IMR-90 (cell line): ENCODE results near the gene MEGF6. TPM values are rescaled to one million over a fixed set of nuclear protein-coding genes. Genes with fewer than 3 reads are reported as not detected.
A peak's percentile ranks its signal among the peaks of the same experiment; 100 is the strongest.

Experiments
- ATAC-seq: fragments of 200-7000 bp; cut with Tn5 transposase; 2 replicates; pipeline ENCODE4 v1.9.1; 2020; ENCODE audit warnings: low read depth, mild to moderate bottlenecking, moderate library complexity
- BruUV-seq: library from RNA; stranded (reverse); fragments of 400-500 nt; replicated peaks from 2 replicates; lab custom pipeline; 2021; lab: Mats Ljungman, UMichigan
- CTCF ChIA-PET: fragments of 300-600 bp; formaldehyde crosslinking; extraction: SDS; loops from one replicate; lab custom pipeline; 2021; ENCODE audit warnings: antibody characterized with exemption; lab: Yijun Ruan, JAX
- POLR2A ChIA-PET: fragments of 300-600 bp; sonication (Branson Sonifier 250); formaldehyde crosslinking; loops from one replicate; lab custom pipeline; 2022; ENCODE audit warnings: antibody characterized with exemption; ENCODE audit not compliant: unreplicated experiment; lab: Charles Lee
- DNase-seq: peaks from one replicate; pipeline ENCODE4 v3.0.0; 2013
- H2AFZ ChIP-seq: replicated peaks from 2 replicates; pipeline ENCODE3; 2013; ENCODE audit warnings: low read length, mild to moderate bottlenecking; ENCODE audit not compliant: poor library complexity
- H2AK5ac ChIP-seq: 2 replicates; pipeline ENCODE4 v1.6.1; 2013; ENCODE audit warnings: low read depth, low read length, inconsistent platforms
- H2AK9ac ChIP-seq: replicated peaks from 2 replicates; pipeline ENCODE3; 2013; ENCODE audit warnings: mild to moderate bottlenecking, low read depth, low read length, moderate library complexity; ENCODE audit not compliant: poor library complexity
- H2BK120ac ChIP-seq: 2 replicates; pipeline ENCODE4 v1.6.1; 2013; ENCODE audit warnings: low read depth, low read length, inconsistent platforms
- H2BK15ac ChIP-seq: 3 replicates; pipeline ENCODE4 v1.6.1; 2013; ENCODE audit warnings: low read depth, low read length, inconsistent platforms
- H2BK20ac ChIP-seq: 2 replicates; pipeline ENCODE4 v1.6.1; 2013; ENCODE audit warnings: low read depth, mild to moderate bottlenecking, inconsistent platforms, low read length, moderate library complexity
- H2BK5ac ChIP-seq: 2 replicates; pipeline ENCODE4 v1.6.1; 2013; ENCODE audit warnings: mild to moderate bottlenecking, low read depth, low read length, inconsistent platforms; ENCODE audit not compliant: poor library complexity, severe bottlenecking
- H3K14ac ChIP-seq: replicated peaks from 2 replicates; pipeline ENCODE4 v1.6.1; 2013; ENCODE audit warnings: low read depth, low read length, inconsistent platforms
- H3K18ac ChIP-seq: 2 replicates; pipeline ENCODE4 v1.6.1; 2013; ENCODE audit warnings: low read depth, low read length, control low read depth
- H3K23ac ChIP-seq: 2 replicates; pipeline ENCODE4 v1.6.1; 2013; ENCODE audit warnings: low read depth, low read length, inconsistent platforms
- H3K27ac ChIP-seq: 2 replicates; pipeline ENCODE4 v1.5.1; 2013; ENCODE audit warnings: mild to moderate bottlenecking, control low read depth, low read length; ENCODE audit not compliant: insufficient read depth
- H3K27me3 ChIP-seq: 2 replicates; pipeline ENCODE4 v1.6.1; 2013; ENCODE audit warnings: low read length; ENCODE audit not compliant: control insufficient read depth, insufficient read depth
- H3K36me3 ChIP-seq: 2 replicates; pipeline ENCODE4 v1.6.1; 2013; ENCODE audit warnings: low read length, mixed read lengths; ENCODE audit not compliant: control insufficient read depth, insufficient read depth
- H3K4ac ChIP-seq: 2 replicates; pipeline ENCODE4 v1.6.1; 2013; ENCODE audit warnings: low read depth, low read length, inconsistent platforms
- H3K4me1 ChIP-seq: 2 replicates; pipeline ENCODE4 v1.6.1; 2013; ENCODE audit warnings: low read length, mixed read lengths; ENCODE audit not compliant: control insufficient read depth, insufficient read depth
- H3K4me2 ChIP-seq: 2 replicates; pipeline ENCODE4 v1.6.1; 2013; ENCODE audit warnings: low read depth, mild to moderate bottlenecking, control low read depth, low read length, moderate library complexity
- H3K4me3 ChIP-seq: 2 replicates; pipeline ENCODE4 v1.5.1; 2013; ENCODE audit warnings: low read depth, mild to moderate bottlenecking, control low read depth, low read length, moderate library complexity; ENCODE audit not compliant: insufficient read depth
- H3K56ac ChIP-seq: 2 replicates; pipeline ENCODE4 v1.6.1; 2013; ENCODE audit warnings: low read length, inconsistent platforms; ENCODE audit not compliant: insufficient read depth; ENCODE audit errors: extremely low read depth
- H3K79me1 ChIP-seq, 2 experiments: 2 replicates each; pipeline ENCODE4 v1.6.1; 2013; ENCODE audit warnings: low read length in 2 of 2, inconsistent platforms in 1 of 2, low read depth in 1 of 2
- H3K9ac ChIP-seq: 2 replicates; pipeline ENCODE4 v1.6.1; 2013; ENCODE audit warnings: low read depth, low read length, control low read depth
- H3K9me1 ChIP-seq: 2 replicates; pipeline ENCODE4 v1.6.1; 2013; ENCODE audit warnings: low read length, inconsistent platforms; ENCODE audit not compliant: insufficient read depth
- H3K9me3 ChIP-seq: 2 replicates; pipeline ENCODE4 v1.6.1; 2013; ENCODE audit warnings: low read length; ENCODE audit not compliant: control insufficient read depth, insufficient read depth
- H4K20me1 ChIP-seq: 2 replicates; pipeline ENCODE4 v1.6.1; 2013; ENCODE audit warnings: low read length, inconsistent platforms; ENCODE audit not compliant: insufficient read depth
- H4K5ac ChIP-seq: 2 replicates; pipeline ENCODE4 v1.6.1; 2013; ENCODE audit warnings: mild to moderate bottlenecking, low read depth, low read length, control low read depth
- H4K8ac ChIP-seq, 2 experiments: 2 replicates each; pipeline ENCODE4 v1.6.1; 2013; ENCODE audit warnings: low read depth in 2 of 2, low read length in 2 of 2, control low read depth in 1 of 2, inconsistent platforms in 1 of 2
- H4K91ac ChIP-seq: 2 replicates; pipeline ENCODE4 v1.6.1; 2013; ENCODE audit warnings: low read depth, low read length, inconsistent platforms; ENCODE audit not compliant: insufficient read depth
- CEBPB ChIP-seq: IDR thresholded peaks from 2 replicates; pipeline ENCODE4 v1.6.1; 2012; ENCODE audit warnings: low read depth, low read length, improper control_type of control experiment
- MAFK ChIP-seq: IDR thresholded peaks from 2 replicates; pipeline ENCODE4 v1.6.1; 2012; ENCODE audit warnings: low read depth, low read length, improper control_type of control experiment
- RCOR1 ChIP-seq: IDR thresholded peaks from 2 replicates; pipeline ENCODE4 v1.6.1; 2012; ENCODE audit warnings: mild to moderate bottlenecking, low read length, improper control_type of control experiment; ENCODE audit not compliant: insufficient replicate concordance
- WGBS, 2 experiments: methylation state at CpG; one replicate each; pipeline versions ENCODE4 v1.1.5 to v1.1.7; 2013; ENCODE audit warnings: missing lambda C conversion rate in 2 of 2; ENCODE audit not compliant: insufficient read length in 1 of 2; ENCODE audit errors: extremely low coverage in 2 of 2; 5-methylcytosine and 5-hydroxymethylcytosine counted together
- dilution Hi-C: fragments of 300-500 bp; cut with HindIII; formaldehyde crosslinking; loops from one replicate; pipeline ENCODE4 v1.14.3; 2018; ENCODE audit warnings: low sequenced_read_pairs; ENCODE audit not compliant: unreplicated experiment
- in situ Hi-C: fragments of 300-500 bp; cut with MboI; formaldehyde crosslinking; loops from 3 replicates; pipeline ENCODE4 v1.14.3; 2019; ENCODE audit warnings: low sequenced_read_pairs, inconsistent platforms, mixed read lengths
- intact Hi-C: fragments of 100-400 bp; cut with micrococcal nuclease; formaldehyde crosslinking; loops from 2 replicates; pipeline ENCODE4 v1.10.0; 2022
- polyA plus RNA-seq, 3 experiments: library from polyadenylated mRNA; depleted of rRNA; stranded (reverse); fragments of >200 nt; gene quantifications; 2 replicates each; pipeline ENCODE4 v1.2.3, GENCODE V29; 2012; ENCODE audit warnings: low replicate concordance in 1 of 3
- total RNA-seq: library from RNA; depleted of rRNA; stranded (reverse); fragments of >200 nt; gene quantifications from 2 replicates; pipeline ENCODE4 v1.2.3, GENCODE V29; 2012

The MEGF6 gene
- total and polyA plus RNA-seq, 2 of the 4 experiments (the other 2 are of a cell fraction): 0.72 to 4.1 TPM

GRCh38 chr1:3642919-3643675 lies 31.8 kb upstream of the MEGF6 start:
- dilution Hi-C loops (no loop called here), intact Hi-C loops (no loop called here), in situ Hi-C loops (no loop called here)
- no TSS peak for BruUV-seq
- Histone ChIP-seq H2AFZ (peak overlapping the region; percentile 18), H3K9me3 (no peaks in the 10 kb centered on the region), H2BK20ac (no peak overlapping the region), H4K5ac (no peak overlapping the region), H4K91ac (no peak overlapping the region), H3K27ac (no peak overlapping the region), H3K9ac (no peak overlapping the region), H3K4me2 (no peak overlapping the region), H2AK9ac (no peak overlapping the region), H2BK15ac (no peak overlapping the region), H3K14ac (no peak overlapping the region), H3K4me1 (no peaks in the 10 kb centered on the region), H3K79me1 (peaks cover 0 to 5% of the 10 kb centered on the region in 2 experiments; a peak in 1 of 4 replicates), H3K4me3 (no peak overlapping the region), H3K18ac (no peak overlapping the region), H2AK5ac (no peak overlapping the region), H3K27me3 (no peaks in the 10 kb centered on the region), H2BK5ac (no peak overlapping the region), H3K23ac (no peak overlapping the region), H3K56ac (no peak overlapping the region), H3K9me1 (0 out of 2 replicates have a peak, but pooled peaks cover 3% of the 10 kb centered on the region), H3K4ac (no peak overlapping the region), H3K36me3 (peaks cover 38% of the 10 kb centered on the region), H4K8ac (no peak overlapping the region), H2BK120ac (no peak overlapping the region), H4K20me1 (no peaks in the 10 kb centered on the region)
- CTCF ChIA-PET: interaction anchor here (0.8 kb wide), 1 partner anchor 81 kb away, joined by 3 read pairs; no protein-coding TSS in a partner anchor
- WGBS, 2 experiments: 89% methylated on average over 14 of the region's 43 CpGs; no CpG with 5 or more reads in 1 of the 2 experiments
- DNase-seq: no peak
- ATAC-seq: no peak
- POLR2A ChIA-PET: no interaction called here
- no peak for TF ChIP-seq CEBPB
- no peak for TF ChIP-seq MAFK
- TF ChIP-seq RCOR1: no peak
